Suprapubic skin (tissue), 4 donors: ENCODE data around the gene BTRC.

Source experiments
- POLR2A ChIP-seq, 2 donors: fragments of 450-650 bp; IDR thresholded peaks; one replicate each; pipeline ENCODE4 v1.6.1; 2017; ENCODE audit warnings: antibody characterized with exemption in 2 of 2, mild to moderate bottlenecking in 2 of 2, moderate library complexity in 2 of 2
- POLR2AphosphoS5 ChIP-seq, 3 donors: sonication (generic); formaldehyde crosslinking; IDR thresholded peaks; one replicate each; pipeline ENCODE4 v1.6.1; 2017; ENCODE audit warnings: antibody characterized with exemption in 3 of 3
- TF ChIP-seq, protein P1 (sequence below), 2 donors: fragments of 200-600 bp in 1 of 2; fragments of 450-650 bp in 1 of 2; sonication (generic) in 1 of 2; IDR thresholded peaks; one replicate each; pipeline ENCODE4 v1.5.1; 2016 to 2019; ENCODE audit warnings: antibody characterized with exemption in 2 of 2, mild to moderate bottlenecking in 1 of 2, moderate library complexity in 1 of 2

DNA sequence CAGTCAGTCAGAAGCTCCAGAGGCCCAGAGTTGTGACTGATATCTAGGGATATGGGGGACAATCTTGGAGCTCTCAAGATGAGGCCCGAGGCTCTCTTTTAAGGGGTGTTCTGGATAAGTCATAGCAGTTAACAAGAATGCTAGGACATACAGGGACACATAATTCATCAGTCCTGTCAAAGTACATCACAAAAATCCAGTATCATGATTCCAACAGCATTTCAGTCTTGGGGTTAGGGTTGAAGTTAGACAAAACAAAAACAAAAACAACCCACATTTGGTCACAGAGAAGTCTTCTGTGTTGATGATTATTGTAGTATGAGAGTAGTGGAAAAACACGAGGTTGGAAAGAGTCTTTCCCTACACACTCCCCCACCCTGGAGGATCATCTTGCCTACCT, 39.4 kb downstream of the BTRC start:
- TF ChIP-seq POLR2AphosphoS5 (IDR thresholded peaks at IDR 0.05) (no peak), POLR2A (IDR thresholded peaks at IDR 0.05) (no peak)
- TF ChIP-seq, protein P1, sequence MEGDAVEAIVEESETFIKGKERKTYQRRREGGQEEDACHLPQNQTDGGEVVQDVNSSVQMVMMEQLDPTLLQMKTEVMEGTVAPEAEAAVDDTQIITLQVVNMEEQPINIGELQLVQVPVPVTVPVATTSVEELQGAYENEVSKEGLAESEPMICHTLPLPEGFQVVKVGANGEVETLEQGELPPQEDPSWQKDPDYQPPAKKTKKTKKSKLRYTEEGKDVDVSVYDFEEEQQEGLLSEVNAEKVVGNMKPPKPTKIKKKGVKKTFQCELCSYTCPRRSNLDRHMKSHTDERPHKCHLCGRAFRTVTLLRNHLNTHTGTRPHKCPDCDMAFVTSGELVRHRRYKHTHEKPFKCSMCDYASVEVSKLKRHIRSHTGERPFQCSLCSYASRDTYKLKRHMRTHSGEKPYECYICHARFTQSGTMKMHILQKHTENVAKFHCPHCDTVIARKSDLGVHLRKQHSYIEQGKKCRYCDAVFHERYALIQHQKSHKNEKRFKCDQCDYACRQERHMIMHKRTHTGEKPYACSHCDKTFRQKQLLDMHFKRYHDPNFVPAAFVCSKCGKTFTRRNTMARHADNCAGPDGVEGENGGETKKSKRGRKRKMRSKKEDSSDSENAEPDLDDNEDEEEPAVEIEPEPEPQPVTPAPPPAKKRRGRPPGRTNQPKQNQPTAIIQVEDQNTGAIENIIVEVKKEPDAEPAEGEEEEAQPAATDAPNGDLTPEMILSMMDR (IDR thresholded peaks at IDR 0.05) = no peak
